GM21737 (cell line): ENCODE results near the gene CARD11.
A peak's percentile ranks its signal among the peaks of the same experiment; 100 is the strongest.
"Not testable (repeated sequence)": the region's sequence is repeated elsewhere in the genome, so short reads cannot be mapped to it uniquely, and the experiment has no call there.

ENCODE experiments used
- ATAC-seq: cut with Tn5 transposase; IDR thresholded peaks from one replicate; pipeline ENCODE4 v1.9.1; 2021; ENCODE audit warnings: mild to moderate bottlenecking, moderate library complexity; ENCODE audit not compliant: unreplicated experiment

Gene CARD11

GRCh38 chr7:3065724-3066143 is 22.1 kb upstream of the CARD11 start:
- no peak for ATAC-seq

GRCh38 chr7:3064067-3064466 is 20.4 kb upstream of the CARD11 start:
- no peak for ATAC-seq

- peak; percentile 73 for ATAC-seq
Observed at GRCh38 chr7:3063016-3063753, 19.5 kb upstream of the CARD11 start.

GRCh38 chr7:3057066-3057420 is 13.4 kb upstream of the CARD11 start:
- no peak for ATAC-seq

- no peak for ATAC-seq
Observed at GRCh38 chr7:3056234-3057065, 12.8 kb upstream of the CARD11 start.

- no peak for ATAC-seq
Observed at GRCh38 chr7:3055626-3056025, 12.0 kb upstream of the CARD11 start.

GRCh38 chr7:3042861-3043489 is 692 bp downstream of the CARD11 start:
- peak; percentile 80 for ATAC-seq

- no peak for ATAC-seq
Observed at GRCh38 chr7:3041986-3042675, 1.5 kb downstream of the CARD11 start.

- ATAC-seq, result no peak
Observed at GRCh38 chr7:3039787-3040186, 3.9 kb downstream of the CARD11 start.

- not testable (repeated sequence) for ATAC-seq
Observed at GRCh38 chr7:3038011-3038410, 5.7 kb downstream of the CARD11 start.

GRCh38 chr7:3037259-3037658 is 6.4 kb downstream of the CARD11 start:
- ATAC-seq, result no peak

- no peak for ATAC-seq
Observed at GRCh38 chr7:3034591-3035150, 9.0 kb downstream of the CARD11 start.

GRCh38 chr7:3033581-3033980 is 10.1 kb downstream of the CARD11 start:
- no peak for ATAC-seq

GRCh38 chr7:3033136-3033535 is 10.5 kb downstream of the CARD11 start:
- no peak for ATAC-seq

GRCh38 chr7:3032256-3032655 is 11.4 kb downstream of the CARD11 start:
- no peak for ATAC-seq

- ATAC-seq, result no peak
Observed at GRCh38 chr7:3029138-3029537, 14.5 kb downstream of the CARD11 start.

- ATAC-seq, result no peak
Observed at GRCh38 chr7:3028758-3029093, 14.9 kb downstream of the CARD11 start.

- ATAC-seq, result no peak
Observed at GRCh38 chr7:3028071-3028757, 15.5 kb downstream of the CARD11 start.

- no peak for ATAC-seq
Observed at GRCh38 chr7:3027005-3027845, 16.4 kb downstream of the CARD11 start.

GRCh38 chr7:3025616-3026015 is 18.1 kb downstream of the CARD11 start:
- ATAC-seq, result no peak
